ENCODE results near the gene SNX6. TPM values are rescaled to one million over a fixed set of nuclear protein-coding genes. Genes with fewer than 3 reads are reported as not detected.

Gene SNX6
- total and polyA plus RNA-seq, 9 of the 15 experiments (the other 6 are each of a cell fraction or from before 2014, with no cell fraction given) = 34.6 to 111 (median 57.5) TPM

GRCh38 chr14:34539407-34540180, 90.4 kb downstream of the SNX6 start, which contains the start of gene EAPP:
EAPP (minus strand) TSS chr14:34539701; CDS start chr14:34539628, 73 bp downstream.
- FAIRE-seq = peak; percentile 93
- TF ChIP-seq NFE2 (IDR thresholded peaks at IDR 0.05; ENCODE audit: low read depth) (no peak), CHD2 (IDR thresholded peaks at IDR 0.05; ENCODE audit: low read depth, low read length) (no peak), MAFK (IDR thresholded peaks at IDR 0.05; ENCODE audit: low read length) (no peak), THRB (CRISPR knock-in tag; conservative IDR thresholded peaks at IDR 0.05) (no peak), ARNT (IDR thresholded peaks at IDR 0.05) (no peak), CCNT2 (IDR thresholded peaks at IDR 0.05; ENCODE audit: borderline replicate concordance, extremely low read depth, insufficient read length, low read depth, low read length) (no peak), KDM5B (IDR thresholded peaks at IDR 0.05; ENCODE audit: insufficient replicate concordance, low read depth, low read length) (peak; percentile 85), MITF (IDR thresholded peaks at IDR 0.05) (no peak), TRIM24 (IDR thresholded peaks at IDR 0.05) (no peak), ZNF584 (CRISPR knock-in tag; IDR thresholded peaks at IDR 0.05; ENCODE audit: low read depth) (no peak), SMARCB1 (IDR thresholded peaks at IDR 0.05; ENCODE audit: insufficient read length, low read depth) (no peak), FOXK2 (conservative IDR thresholded peaks at IDR 0.05 in 1 of 2, IDR thresholded peaks at IDR 0.05 in 1 of 2; ENCODE audit: low read depth in 2 of 2) (peak; percentile 97 to 98), CBX2 (IDR thresholded peaks at IDR 0.05; ENCODE audit: insufficient read depth, low read length, poor library complexity, severe bottlenecking) (no peak), MECOM (CRISPR knock-in tag; IDR thresholded peaks at IDR 0.05) (no peak), CEBPG (CRISPR knock-in tag; IDR thresholded peaks at IDR 0.05) (no peak), CEBPG (tag; conservative IDR thresholded peaks at IDR 0.05 in 1 of 2, IDR thresholded peaks at IDR 0.05 in 1 of 2) (no peak), MYC (IDR thresholded peaks at IDR 0.05; ENCODE audit: low read depth, low read length) (peak; percentile 58; the same call in 1 of the 2 replicates), MYC (CRISPR knock-in tag; IDR thresholded peaks at IDR 0.05; ENCODE audit: borderline replicate concordance, low read depth) (no peak)

More at GRCh38 chr14:34539407-34540180, 90.4 kb downstream of the SNX6 start, which contains the start of gene EAPP:
- intact Hi-C loops (cut with micrococcal nuclease) (loop anchor here (5.0 kb wide), 2 partner anchors 77 to 172 kb away; partner anchors contain the start of gene SPTSSA), in situ Hi-C loops (cut with MboI) (no loop called here)
- peak within 1 kb of the TSS; percentile 93 for H3K27ac ChIP-seq (ENCODE audit: extremely low read depth, low read depth, low read length)
- H3K9me1 ChIP-seq (ENCODE audit: control insufficient read depth, insufficient read depth, low read length) = no peaks in the 10 kb centered on the region
- H3K4me1 ChIP-seq (replicated peaks in 1 of 2; ENCODE audit: control insufficient read depth in 2 of 2, insufficient read depth in 2 of 2, low read length in 2 of 2) = peaks cover 0 to 7% of the 10 kb centered on the region in 2 experiments; a peak in 2 of 5 replicates
- peak within 1 kb of the TSS; percentile 93 for H2AFZ ChIP-seq (ENCODE audit: low read depth, low read length)
- ChIA-PET CTCF (ENCODE audit: low intra/inter-chr PET ratio) (no interaction called here), POLR2A (interaction anchor here (1.0 kb wide), 1 partner anchor 15 kb away, joined by 4 read pairs; no protein-coding TSS in a partner anchor)
- H3K9me3 ChIP-seq (replicated peaks; ENCODE audit: control insufficient read depth, insufficient read depth, low read depth, low read length) = no peaks in the 10 kb centered on the region
- peaks cover 11% of the 10 kb centered on the region; the same call in 2 of the 3 replicates for H3K36me3 ChIP-seq (ENCODE audit: control insufficient read depth, insufficient read depth, low read length)
- H3K79me2 ChIP-seq (ENCODE audit: control insufficient read depth, insufficient read depth, low read length) = peaks cover 26% of the 10 kb centered on the region
- ATAC-seq (peak; percentile 97), DNase-seq (ENCODE audit: extremely low read depth in 1 of 4, low spot score in 3 of 4) (peak; percentile 89 to 96 (median 92))
- 0 out of 2 replicates have a peak, but pooled peaks cover 3% of the 10 kb centered on the region for H4K20me1 ChIP-seq (replicated peaks; ENCODE audit: control insufficient read depth, insufficient read depth, low read length)
- peak within 1 kb of the TSS; percentile 95 to 99 for H3K9ac ChIP-seq (ENCODE audit: insufficient read depth in 1 of 2, low read depth in 2 of 2, low read length in 2 of 2)
- peak within 1 kb of the TSS; percentile 85 for H3K4me2 ChIP-seq (ENCODE audit: insufficient read depth, low read length)
- H3K27me3 ChIP-seq (ENCODE audit: control insufficient read depth in 2 of 2, insufficient read depth in 2 of 2, low read length in 2 of 2) = no peaks in the 10 kb centered on the region
- no TSS peak for BruUV-seq (replicated peaks)
- WGBS (ENCODE audit: insufficient coverage, low coverage, missing lambda C conversion rate) = 3% methylated on average over 39 of the region's 59 CpGs
- peak within 1 kb of the TSS; percentile 90 for H3K4me3 ChIP-seq

Measured in K562 (cell line).